HG02885 (cell line): Measurements from ENCODE around the gene TUBGCP5.
A peak's percentile ranks its signal among the peaks of the same experiment; 100 is the strongest.
"Not testable (repeated sequence)": the region's sequence is repeated elsewhere in the genome, so short reads cannot be mapped to it uniquely, and the experiment has no call there.

Experiments
- ATAC-seq: cut with Tn5 transposase; IDR thresholded peaks from one replicate; pipeline ENCODE4 v1.9.1; 2021; ENCODE audit warnings: mild to moderate bottlenecking; ENCODE audit not compliant: unreplicated experiment, poor library complexity

TUBGCP5 gene

DNA sequence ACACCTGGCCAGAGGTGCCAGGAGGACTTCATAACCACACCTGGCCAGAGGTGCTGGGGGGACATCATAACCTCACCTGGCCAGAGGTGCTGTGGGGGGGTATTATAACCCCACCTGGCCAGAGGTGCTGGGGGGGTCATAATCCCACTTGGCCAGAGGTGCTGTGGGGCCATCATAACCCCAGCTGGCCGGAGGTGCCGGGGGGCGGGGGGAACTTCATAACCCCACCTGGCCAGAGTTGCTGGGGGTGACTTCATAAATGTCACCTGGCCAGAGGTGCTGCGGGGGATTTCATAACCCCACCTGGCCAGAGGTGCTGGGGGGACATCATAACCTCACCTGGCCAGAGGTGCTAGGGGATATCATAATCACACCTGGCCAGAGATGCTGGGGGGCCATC lies 4.2 kb upstream of the TUBGCP5 start:
- not testable (repeated sequence) for ATAC-seq

DNA sequence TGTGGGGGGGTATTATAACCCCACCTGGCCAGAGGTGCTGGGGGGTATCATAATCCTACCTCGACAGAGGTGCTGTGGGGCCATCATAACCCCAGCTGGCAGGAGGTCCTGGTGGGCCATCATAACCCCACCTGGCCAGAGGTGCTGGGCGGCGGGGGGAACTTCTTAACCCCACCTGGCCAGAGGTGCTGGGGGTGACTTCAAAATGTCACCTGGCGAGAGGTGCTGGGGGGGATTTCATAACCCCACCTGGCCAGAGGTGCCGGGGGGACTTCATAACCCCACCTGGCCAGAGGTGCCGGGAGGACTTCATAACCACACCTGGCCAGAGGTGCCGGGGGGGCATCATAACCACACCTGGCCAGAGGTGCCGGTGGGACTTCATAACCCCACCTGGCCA lies 2.4 kb upstream of the TUBGCP5 start:
- ATAC-seq = not testable (repeated sequence)

DNA sequence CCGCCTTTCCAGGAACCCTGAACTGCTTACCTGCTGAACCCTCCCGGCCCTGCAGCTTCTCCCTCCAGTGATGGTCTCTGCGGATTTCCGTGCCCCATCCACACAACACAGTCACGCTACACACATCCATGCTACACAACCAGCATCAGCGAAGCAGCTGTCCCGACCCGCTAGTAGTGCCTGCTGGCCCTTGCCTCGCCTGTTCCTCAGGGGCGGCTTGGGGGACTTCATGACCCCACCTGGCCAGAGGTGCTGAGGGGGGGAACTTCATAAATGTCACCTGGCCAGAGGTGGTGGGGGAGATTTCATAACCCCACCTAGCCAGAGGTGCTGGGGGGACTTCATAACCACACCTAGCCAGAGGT lies 530 bp upstream of the TUBGCP5 start:
- ATAC-seq = peak; percentile 24

DNA sequence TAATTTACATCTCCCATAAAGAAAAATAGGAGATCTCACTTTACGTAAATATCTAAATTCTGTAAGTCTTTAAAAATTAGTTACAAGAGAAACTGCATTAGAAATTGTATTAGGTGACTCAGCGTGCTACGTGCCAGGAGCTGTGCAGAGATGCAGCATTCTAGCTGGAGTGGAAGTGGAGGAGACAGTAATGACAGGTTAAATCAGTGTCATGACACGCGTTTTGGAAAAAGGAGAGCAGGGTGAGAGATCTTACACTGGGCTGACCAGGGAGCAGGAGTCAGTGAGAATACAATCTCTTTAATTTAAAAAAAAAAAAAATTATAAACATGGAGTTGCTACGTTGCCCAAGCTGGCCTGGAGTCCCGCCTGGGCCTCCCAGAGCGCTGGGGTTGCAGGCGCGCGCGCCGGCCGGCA lies 635 bp downstream of the TUBGCP5 start:
- peak; percentile 20 for ATAC-seq

DNA sequence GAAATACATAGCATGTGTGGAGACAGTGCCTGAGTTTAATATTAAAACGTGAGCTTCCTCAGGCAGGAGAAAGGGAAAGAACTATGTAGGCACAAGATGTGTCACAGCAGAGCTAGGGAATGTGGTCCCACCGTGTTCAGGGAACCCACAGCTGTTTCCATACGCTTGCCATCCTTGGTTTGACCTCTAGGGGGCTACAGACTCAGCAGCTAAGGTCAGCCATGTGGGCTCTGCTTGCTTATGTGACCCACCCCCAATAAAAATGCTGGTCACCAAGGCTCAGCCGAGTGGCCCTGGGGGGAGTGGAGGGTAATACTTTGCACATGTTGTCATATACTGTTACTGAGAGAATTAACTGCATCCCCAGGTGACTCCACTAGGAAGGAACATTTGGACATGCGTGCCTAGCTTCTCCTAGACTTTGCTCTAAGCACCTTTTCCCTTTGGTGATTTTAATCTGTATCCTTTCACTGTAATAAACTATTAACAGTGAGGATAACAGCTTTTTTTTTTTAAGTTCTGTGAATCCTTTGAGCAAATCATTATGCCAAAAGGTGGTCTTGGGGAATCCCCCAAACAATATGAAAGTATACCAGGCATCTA lies 3.3 kb downstream of the TUBGCP5 start:
- ATAC-seq = no peak

DNA sequence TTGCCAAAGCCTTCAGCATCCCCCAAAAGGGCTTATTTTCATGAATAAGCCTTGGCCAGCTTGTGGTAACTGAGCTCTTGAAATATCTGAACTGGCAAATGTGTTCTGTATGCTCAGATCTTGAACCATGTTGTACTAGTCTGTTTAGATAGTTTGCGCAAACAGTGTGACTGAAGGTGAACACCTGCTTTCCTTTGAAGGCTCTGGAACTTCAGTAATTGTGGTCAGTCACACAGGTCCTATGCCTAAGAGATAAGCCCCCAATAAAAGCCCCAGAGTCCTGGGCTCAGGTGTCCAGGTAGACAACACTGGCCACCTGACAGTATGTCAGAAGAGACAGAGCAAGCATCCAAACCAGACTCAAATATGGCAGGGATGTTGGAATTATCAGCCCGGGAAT lies 5.4 kb downstream of the TUBGCP5 start:
- no peak for ATAC-seq

DNA sequence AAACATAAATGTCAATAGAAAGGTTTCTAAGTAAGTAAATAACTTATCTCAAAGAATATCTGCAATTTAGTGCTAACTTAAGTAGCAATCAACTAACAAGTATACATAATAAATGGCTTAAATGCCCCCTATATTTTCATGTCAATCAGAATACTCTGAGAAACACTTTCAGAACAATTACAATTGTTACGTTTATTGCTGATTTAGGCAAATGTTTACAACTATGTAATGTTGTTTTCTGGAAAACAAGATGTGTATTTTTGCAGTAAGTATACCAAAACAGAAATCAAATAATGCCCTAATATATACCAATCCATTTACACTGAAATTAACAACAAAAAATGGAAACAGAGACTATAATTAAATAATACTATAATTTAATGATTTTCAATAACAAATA lies 13.2 kb downstream of the TUBGCP5 start:
- no peak for ATAC-seq

DNA sequence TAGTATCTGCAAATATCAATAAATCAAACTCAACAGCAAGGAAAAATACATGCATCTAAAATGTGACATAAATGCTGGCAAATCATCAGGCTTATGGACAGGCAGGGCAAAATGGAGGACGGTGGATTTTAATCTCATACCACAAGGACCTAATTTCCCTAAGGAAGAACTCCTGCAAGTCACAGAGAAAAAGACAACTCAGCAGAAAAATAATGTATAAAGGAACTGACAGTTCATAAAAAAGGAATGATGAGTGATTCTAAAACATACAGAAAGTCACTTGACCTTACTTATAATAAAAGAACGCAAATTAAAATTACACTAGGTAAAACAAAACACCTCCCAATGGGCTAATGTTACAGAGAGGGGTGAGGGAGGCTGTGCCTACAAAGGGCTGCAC lies 17.2 kb downstream of the TUBGCP5 start:
- ATAC-seq = no peak

DNA sequence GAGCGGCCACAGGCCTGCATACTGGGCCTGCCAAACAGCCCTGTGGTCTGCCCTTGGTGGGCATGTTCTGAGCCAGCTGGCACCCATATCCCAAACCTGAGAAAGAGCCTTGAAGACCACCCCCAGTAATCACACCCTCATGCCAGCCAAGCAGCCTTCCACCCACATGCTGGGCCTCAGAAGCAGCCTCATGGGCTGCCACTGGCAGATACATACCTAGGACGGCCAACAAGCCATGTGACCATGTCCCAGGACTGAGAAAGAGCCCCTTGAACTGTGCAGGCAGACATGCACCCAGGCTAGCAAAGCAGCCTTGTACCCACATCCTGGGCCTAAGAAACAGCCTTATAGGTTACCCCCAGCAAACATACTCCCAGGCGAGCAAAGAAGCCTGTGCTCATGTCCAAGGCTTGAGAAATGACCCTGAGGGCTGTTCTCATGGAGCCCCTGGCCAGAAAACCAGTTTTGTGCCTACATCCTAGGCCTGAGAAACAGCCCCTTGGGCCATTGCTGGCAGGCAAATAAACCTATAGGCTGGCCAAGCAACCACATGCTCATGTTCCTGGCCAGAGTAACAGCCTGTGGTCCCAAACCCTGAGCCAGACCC lies 24.9 kb downstream of the TUBGCP5 start:
- no peak for ATAC-seq

DNA sequence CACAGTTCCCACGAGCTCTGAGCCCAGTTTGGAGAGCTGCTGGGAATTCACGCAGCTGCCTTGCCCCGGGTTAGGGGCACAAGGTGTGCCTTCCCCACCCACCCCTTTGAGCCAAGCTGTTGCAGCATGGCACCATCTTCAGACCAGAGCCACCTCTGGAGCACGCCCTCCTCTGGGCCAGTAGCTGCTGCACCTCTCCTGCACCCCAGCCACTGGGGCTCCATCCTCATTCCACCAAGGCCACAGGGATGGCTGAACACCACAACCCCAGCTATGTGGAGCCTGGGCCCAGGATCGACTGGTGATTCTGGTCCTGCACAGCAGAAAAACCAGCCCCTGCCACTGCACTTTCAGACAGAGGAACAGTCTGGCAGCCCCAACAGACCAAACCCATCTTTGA lies 25.7 kb downstream of the TUBGCP5 start:
- ATAC-seq = no peak

DNA sequence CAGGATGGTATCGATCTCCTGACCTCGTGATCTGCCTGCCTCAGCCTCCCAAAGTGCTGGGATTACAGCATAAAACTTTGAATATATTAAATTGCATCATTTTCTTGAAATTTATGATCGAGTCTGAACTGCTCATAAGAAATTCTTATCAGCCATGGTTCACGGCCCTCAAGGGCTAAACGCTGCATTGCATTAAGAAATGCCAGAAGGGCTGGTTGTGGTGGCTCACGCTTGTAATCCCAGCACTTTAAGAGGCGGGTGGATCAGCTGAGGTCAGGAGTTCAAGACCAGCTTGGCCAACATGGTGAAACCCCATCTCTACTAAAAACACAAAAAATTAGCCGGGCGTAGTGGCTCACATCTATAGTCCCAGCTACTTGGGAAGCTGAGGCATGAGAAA lies 26.8 kb downstream of the TUBGCP5 start:
- ATAC-seq = not testable (repeated sequence)

DNA sequence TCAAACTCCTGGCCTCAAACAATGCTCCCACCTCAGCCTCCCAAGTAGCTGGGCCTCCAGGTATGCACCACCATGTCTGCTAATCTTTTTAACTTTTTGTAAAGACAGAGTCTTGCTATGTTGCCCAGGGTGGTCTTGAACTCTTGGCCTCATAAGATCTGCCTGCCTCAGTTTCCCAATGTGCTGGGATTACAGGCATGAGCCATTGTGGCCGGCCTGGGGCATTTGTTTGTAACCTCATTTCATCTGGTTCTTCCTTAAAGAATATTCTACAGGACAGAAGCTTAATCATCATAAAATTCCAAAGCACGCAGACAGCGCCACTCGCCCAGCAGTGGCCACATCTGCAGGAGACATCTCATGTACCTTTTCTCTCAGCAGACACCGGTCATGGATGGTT lies 35.6 kb downstream of the TUBGCP5 start:
- no peak for ATAC-seq

DNA sequence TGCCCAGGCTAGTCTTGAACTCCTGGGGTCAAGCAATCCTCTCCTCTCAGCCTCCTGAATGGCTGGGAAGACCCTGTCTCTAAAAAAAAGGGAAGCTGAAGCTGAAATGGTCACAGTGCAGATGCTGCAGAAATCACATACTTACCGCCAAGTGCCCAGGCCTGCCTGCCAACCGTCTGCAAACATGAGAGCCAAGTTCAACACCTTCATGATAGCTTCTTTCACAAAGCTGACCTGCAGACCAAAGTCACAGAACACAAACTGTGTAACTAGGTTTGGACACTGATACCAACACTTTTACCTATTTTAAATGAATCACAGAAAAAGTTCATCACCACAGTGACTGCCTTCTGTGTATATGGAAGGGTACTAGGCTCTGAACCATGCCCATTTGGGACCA lies 36.4 kb downstream of the TUBGCP5 start:
- ATAC-seq = no peak

DNA sequence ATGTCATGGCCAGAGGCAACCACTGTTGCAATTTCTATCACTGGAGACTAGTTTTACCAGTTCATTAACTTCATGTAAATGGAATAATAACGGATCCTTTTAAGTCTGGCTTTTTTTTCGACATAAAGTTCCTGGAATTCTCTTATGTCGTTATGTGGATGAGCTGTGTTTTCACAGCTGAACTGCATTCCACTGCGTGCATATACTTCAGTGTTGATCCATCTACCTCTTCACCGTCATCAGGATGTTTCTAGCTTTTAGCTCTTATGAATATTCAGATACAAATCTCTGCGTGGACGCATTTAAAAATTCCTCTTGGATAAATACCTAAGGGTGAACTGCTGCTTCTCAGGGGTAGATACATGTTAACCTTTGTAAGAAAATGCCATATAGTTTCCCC lies 43.6 kb downstream of the TUBGCP5 start:
- ATAC-seq = no peak

DNA sequence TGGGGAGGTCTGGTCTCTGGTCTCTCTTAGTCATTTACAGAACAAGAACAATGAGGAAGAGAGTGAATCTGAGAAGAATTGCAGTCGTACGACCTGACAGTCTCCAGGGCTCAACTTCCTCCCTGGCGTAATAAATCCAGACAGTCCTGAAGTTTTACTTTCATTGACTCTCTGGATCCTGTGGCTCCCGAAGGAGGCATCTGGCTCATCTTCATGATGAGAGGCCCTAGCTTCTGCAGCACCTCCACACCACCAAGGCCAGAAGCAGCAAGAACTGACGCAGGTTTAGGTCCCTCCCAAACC lies 47.4 kb downstream of the TUBGCP5 start:
- no peak for ATAC-seq

DNA sequence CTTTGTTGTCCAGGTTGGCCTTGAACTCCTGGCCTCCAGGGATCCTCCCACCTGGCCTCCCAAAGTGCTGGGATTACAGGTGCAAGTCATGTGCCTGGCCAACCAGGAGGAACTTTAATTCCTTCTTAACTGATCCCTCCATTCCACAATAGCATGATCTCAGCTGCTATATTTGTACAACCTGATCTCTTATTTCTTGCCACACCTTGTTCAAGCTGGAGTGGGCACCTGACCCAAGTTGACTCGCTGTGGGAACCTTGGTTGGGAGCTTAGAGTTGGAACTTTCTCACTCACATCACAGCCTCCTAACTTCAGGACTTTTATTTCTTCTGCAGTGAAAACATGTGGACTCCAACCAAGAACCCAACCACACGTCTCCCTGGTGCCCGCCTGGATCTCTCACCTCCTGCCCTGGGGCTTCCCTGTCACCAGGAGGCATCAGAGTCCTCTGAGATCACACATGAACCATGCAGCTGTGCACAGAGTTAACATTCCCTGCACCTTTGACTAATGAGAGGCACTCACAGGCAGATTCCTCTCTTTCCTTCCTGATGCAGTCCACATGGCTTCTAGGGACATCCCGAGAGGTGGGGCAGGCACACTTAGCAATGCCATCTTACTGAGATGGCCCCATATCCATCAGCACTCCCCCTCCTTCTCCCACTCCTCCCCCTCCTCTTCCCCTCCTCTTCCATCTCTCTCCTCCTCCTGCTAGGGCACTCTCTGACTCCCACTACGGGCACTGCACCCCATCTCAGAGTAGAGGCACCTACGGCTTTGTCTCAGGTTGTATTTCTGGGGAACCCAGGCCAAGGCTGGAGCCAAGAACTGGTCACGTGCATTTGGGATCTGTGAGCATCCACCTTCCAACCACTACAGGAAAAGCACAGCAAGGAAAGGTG lies 49.5 kb downstream of the TUBGCP5 start:
- no peak for ATAC-seq

DNA sequence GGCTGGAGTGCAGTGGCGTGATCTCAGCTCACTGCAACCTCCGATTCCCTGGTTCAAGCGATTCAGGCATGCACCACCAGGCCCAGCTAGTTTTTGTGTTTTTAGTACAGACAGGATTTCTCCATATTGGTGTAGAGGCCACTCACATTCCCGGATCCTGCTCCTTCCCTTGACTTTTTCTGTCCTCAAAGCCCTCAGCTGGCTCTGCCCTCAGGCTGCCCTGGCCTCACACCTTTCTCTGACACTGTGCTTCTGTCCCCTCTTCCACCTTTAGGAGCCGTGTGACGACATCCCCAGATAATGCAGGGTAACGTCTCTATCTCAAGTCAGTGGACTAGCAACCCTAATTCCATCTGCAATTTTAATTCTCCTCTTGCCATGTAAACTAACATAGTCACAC lies 50.6 kb downstream of the TUBGCP5 start:
- ATAC-seq = no peak

DNA sequence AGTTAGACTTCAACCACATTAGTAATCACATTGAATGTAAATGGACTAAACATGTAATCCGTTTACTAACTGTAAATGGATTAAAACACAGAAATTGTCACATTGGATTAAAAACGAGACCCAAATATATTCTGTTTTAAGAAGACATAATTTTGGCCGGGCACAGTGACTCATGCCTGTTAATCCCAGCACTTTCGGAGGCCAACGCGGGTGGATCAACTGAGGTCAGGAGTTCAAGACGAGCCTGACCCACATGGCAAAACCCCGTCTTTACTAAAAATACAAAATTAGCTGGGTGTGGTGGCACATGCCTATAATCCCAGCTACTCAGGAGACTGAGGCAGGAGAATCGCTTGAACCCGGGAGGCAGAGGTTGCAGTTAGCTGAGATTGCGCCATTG lies 57.4 kb downstream of the TUBGCP5 start:
- ATAC-seq = not testable (repeated sequence)

DNA sequence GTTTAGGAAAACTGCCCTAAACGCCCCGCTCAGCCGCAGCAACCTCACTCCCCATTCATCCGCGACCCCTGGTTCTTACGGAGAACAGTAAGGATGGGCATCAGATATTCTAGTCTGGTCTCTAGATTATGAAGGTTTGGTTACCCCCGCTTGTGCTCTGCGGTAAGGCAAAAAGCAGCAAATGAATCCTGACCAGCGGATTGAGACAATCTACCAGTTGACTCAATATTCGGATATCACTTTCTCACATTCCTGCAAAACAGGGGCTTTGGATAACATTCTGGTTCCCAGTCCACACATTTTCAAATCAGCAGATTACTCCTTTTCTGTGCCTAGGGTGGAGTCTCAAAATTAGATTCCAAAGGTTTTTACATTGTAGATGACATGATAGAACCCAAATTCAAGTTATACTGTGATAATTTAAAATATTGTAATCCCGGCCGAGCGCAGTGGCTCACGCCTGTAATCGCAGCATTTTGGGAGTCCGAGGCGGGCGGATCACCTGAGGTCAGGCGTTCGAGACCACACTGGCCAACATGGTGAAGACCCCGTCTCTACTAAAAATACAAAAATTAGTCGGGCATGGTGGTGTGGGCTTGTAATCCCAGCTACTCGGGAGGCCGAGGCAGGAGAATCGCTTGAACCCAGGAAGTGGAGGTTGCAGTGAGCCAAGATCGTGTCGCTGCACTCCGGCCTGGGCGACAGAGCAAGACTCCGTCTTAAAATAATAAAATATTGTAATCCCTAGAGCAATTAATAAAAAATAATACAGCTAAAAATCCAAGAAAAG lies 58.1 kb downstream of the TUBGCP5 start:
- ATAC-seq = no peak

DNA sequence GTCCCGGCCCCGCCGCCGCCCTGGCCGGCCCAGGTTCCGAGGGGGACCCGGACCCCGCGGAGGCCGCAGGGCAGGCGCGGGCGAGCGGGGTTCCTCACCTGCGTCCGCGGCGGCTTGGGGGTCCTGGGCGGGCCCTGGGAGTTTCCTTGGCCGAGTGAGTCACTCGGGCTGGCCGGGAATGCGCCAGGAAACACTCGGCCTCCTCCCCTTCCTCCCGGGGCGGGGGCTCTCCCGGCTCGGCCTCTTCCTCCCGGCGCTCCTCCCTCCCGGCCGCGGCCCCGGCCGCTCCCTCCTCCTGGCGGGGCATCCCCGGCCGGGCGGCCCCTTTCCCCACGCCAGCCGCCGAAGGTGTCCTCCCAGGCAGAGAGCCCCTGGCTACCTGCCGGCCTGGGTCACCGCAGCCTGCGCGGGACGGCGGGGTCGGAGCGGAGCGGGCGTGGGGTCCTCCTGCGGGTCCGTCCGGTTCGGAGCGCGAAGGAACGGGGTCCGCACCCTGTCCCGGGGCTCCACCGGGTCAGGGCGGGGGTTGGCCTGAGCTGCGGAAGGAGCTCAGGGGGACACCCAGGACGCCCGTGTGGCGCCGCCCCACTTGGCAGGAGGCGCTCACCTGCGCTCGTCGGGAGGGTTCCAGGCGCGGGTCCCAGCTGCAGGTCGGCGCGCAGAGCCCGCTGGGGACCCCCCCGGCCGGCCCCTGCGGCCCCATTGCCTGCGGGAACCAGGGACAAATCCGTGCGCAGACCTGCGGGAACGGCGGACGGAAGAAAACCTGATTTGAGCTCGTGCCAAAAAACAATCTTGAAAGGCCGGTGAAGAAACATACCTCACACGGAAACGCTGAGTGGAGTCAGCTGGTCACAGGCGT lies 58.9 kb downstream of the TUBGCP5 start, which contains the start of gene CYFIP1:
CYFIP1 (minus strand) TSS at position 180 of the 862 bp plus-strand sequence. CDS start 33,083 bp downstream, outside the sequence.
- ATAC-seq = peak; percentile 71
